SK-N-SH (cell line): ENCODE data around the gene PLIN3. TPM values are rescaled to one million over a fixed set of nuclear protein-coding genes. Genes with fewer than 3 reads are reported as not detected.

Experiments used
- CTCF ChIA-PET: fragments of 300-600, 350-600 bp; formaldehyde crosslinking; extraction: SDS; loops from one replicate; lab custom pipeline; 2021; lab: Yijun Ruan, JAX
- POLR2A ChIA-PET: fragments of 350-600 bp; sonication (Branson Sonifier 250); formaldehyde crosslinking; extraction: SDS; loops from one replicate; lab custom pipeline; 2020; ENCODE audit warnings: antibody characterized with exemption, inconsistent platforms; lab: Yijun Ruan, JAX
- DNase-seq: peaks from one replicate; pipeline ENCODE4 v3.0.0; 2012
- H2AFZ ChIP-seq: fragments of 200-600 bp; sonication (generic); 2 replicates; pipeline ENCODE4 v1.8.1; 2016; ENCODE audit warnings: antibody characterized with exemption, mild to moderate bottlenecking, low read depth
- H3F3A ChIP-seq: fragments of 200-600 bp; sonication (generic); replicated peaks from 2 replicates; pipeline ENCODE3; 2016; ENCODE audit warnings: antibody characterized with exemption, mild to moderate bottlenecking; ENCODE audit not compliant: insufficient read depth
- H3K27ac ChIP-seq, 2 experiments: fragments of 200-500 bp in 1 of 2; fragments of 200-600 bp in 1 of 2; sonication (Bioruptor generic) in 1 of 2; sonication (generic), shearing (Covaris generic) in 1 of 2; 2 replicates each; pipeline versions ENCODE4 v1.5.1 to v1.6.1; 2014 to 2016; ENCODE audit warnings: low read depth in 2 of 2, inconsistent platforms in 1 of 2, low read length in 1 of 2, mild to moderate bottlenecking in 1 of 2, mixed read lengths in 1 of 2
- H3K27me3 ChIP-seq: fragments of 200-600 bp; sonication (generic), shearing (Covaris generic); 2 replicates; pipeline ENCODE4 v1.6.1; 2016; ENCODE audit warnings: mixed run types; ENCODE audit not compliant: insufficient read depth
- H3K36me3 ChIP-seq, 2 experiments: fragments of 200-500 bp in 1 of 2; fragments of 200-600 bp in 1 of 2; sonication (Bioruptor generic) in 1 of 2; sonication (generic) in 1 of 2; replicated peaks in 1 of 2; 2 replicates each; pipeline versions ENCODE3 to v1.5.1; 2014 to 2016; ENCODE audit warnings: low read length in 1 of 2, mild to moderate bottlenecking in 1 of 2; ENCODE audit not compliant: insufficient read depth in 2 of 2, control insufficient read depth in 1 of 2
- H3K4me1 ChIP-seq, 2 experiments: fragments of 200-500 bp in 1 of 2; fragments of 200-600 bp in 1 of 2; sonication (Bioruptor generic) in 1 of 2; sonication (generic), shearing (Covaris generic) in 1 of 2; 2 replicates each; pipeline versions ENCODE4 v1.5.1 to v1.6.1; 2014 to 2016; ENCODE audit warnings: low read depth in 1 of 2, low read length in 1 of 2, mixed run types in 1 of 2; ENCODE audit not compliant: insufficient read depth in 2 of 2, control insufficient read depth in 1 of 2
- H3K4me2 ChIP-seq: fragments of 200-600 bp; sonication (generic), shearing (Covaris generic); 2 replicates; pipeline ENCODE4 v1.6.1; 2017; ENCODE audit warnings: mixed run types
- H3K4me3 ChIP-seq, 2 experiments: fragments of 200-500 bp in 1 of 2; fragments of 200-600 bp in 1 of 2; sonication (Bioruptor generic) in 1 of 2; sonication (generic), shearing (Covaris generic) in 1 of 2; 2 replicates each; pipeline versions ENCODE4 v1.5.1 to v1.8.1; 2014 to 2016; ENCODE audit warnings: low read depth in 2 of 2, inconsistent platforms in 1 of 2, low read length in 1 of 2, mild to moderate bottlenecking in 1 of 2, mixed read lengths in 1 of 2, moderate library complexity in 1 of 2
- H3K79me2 ChIP-seq: fragments of 200-600 bp; sonication (generic); 2 replicates; pipeline ENCODE4 v1.8.1; 2017; ENCODE audit warnings: mild to moderate bottlenecking; ENCODE audit not compliant: insufficient read depth
- H3K9ac ChIP-seq: fragments of 200-600 bp; sonication (generic); 2 replicates; pipeline ENCODE4 v1.6.1; 2017; ENCODE audit warnings: mixed run types
- H3K9me2 ChIP-seq: fragments of 200-600 bp; sonication (generic); 2 replicates; pipeline ENCODE4 v1.6.1; 2017; ENCODE audit warnings: mixed run types
- H3K9me3 ChIP-seq: fragments of 200-600 bp; sonication (generic); 2 replicates; pipeline ENCODE4 v1.6.1; 2017; ENCODE audit warnings: mixed run types, mild to moderate bottlenecking, moderate library complexity
- H4K20me1 ChIP-seq: fragments of 200-600 bp; sonication (generic); 2 replicates; pipeline ENCODE4 v1.6.1; 2017; ENCODE audit warnings: mild to moderate bottlenecking, mixed run types; ENCODE audit not compliant: insufficient read depth
- ELF1 ChIP-seq: IDR thresholded peaks from 2 replicates; pipeline ENCODE4 v1.4.0; 2012
- EP300 ChIP-seq, 2 experiments: IDR thresholded peaks; 2 replicates each; pipeline versions ENCODE4 v1.4.0 to v1.6.1; 2012; ENCODE audit warnings: borderline replicate concordance in 1 of 2, low read depth in 1 of 2, low read length in 1 of 2
- EZH2phosphoT487 ChIP-seq: fragments of 200-600 bp; sonication (generic); IDR thresholded peaks from 2 replicates; pipeline ENCODE4 v1.6.1; 2017; ENCODE audit warnings: low read depth, mixed run types, mild to moderate bottlenecking, antibody characterized with exemption, moderate library complexity, borderline replicate concordance
- MAX ChIP-seq: IDR thresholded peaks from 2 replicates; pipeline ENCODE4 v1.4.0; 2012; ENCODE audit warnings: low read depth
- NFIC ChIP-seq: IDR thresholded peaks from 2 replicates; pipeline ENCODE4 v1.4.0; 2012; ENCODE audit warnings: borderline replicate concordance
- NRF1 ChIP-seq: IDR thresholded peaks from 2 replicates; pipeline ENCODE4 v1.6.1; 2012; ENCODE audit warnings: low read depth, mild to moderate bottlenecking, low read length
- RAD21 ChIP-seq: IDR thresholded peaks from 2 replicates; pipeline ENCODE4 v1.6.1; 2012; ENCODE audit warnings: mild to moderate bottlenecking, low read length
- RCOR1 ChIP-seq: fragments of 150-350 bp; IDR thresholded peaks from 2 replicates; pipeline ENCODE4 v1.6.1; 2017; ENCODE audit warnings: antibody characterized with exemption, low read length
- TEAD4 ChIP-seq: IDR thresholded peaks from 2 replicates; pipeline ENCODE4 v1.4.0; 2012; ENCODE audit warnings: mild to moderate bottlenecking, borderline replicate concordance; ENCODE audit not compliant: insufficient read depth
- YY1 ChIP-seq: IDR thresholded peaks from 2 replicates; pipeline ENCODE4 v1.4.0; 2012; ENCODE audit warnings: low read depth, mild to moderate bottlenecking
- WGBS: methylation state at CpG from one replicate; pipeline ENCODE4 v1.1.6; 2017; ENCODE audit warnings: low lambda C conversion rate; 5-methylcytosine and 5-hydroxymethylcytosine counted together
- polyA plus RNA-seq, 3 experiments: library from polyadenylated mRNA; depleted of rRNA; stranded (reverse); fragments of >200 nt; gene quantifications; 2 replicates each; pipeline ENCODE4 v1.2.3, GENCODE V29; 2012
- TF ChIP-seq, protein P1 (sequence below): fragments of 200-600 bp; sonication (generic); IDR thresholded peaks from 2 replicates; pipeline ENCODE4 v1.6.1; 2017; ENCODE audit warnings: antibody characterized with exemption, mild to moderate bottlenecking, moderate library complexity
- TF ChIP-seq, protein P2 (sequence below): IDR thresholded peaks from 2 replicates; pipeline ENCODE4 v1.6.1; 2012; ENCODE audit warnings: mild to moderate bottlenecking, low read depth, low read length, moderate library complexity

Gene PLIN3
- polyA plus RNA-seq, 1 of the 3 experiments (the other 2 are of a cell fraction) = 129 TPM

DNA sequence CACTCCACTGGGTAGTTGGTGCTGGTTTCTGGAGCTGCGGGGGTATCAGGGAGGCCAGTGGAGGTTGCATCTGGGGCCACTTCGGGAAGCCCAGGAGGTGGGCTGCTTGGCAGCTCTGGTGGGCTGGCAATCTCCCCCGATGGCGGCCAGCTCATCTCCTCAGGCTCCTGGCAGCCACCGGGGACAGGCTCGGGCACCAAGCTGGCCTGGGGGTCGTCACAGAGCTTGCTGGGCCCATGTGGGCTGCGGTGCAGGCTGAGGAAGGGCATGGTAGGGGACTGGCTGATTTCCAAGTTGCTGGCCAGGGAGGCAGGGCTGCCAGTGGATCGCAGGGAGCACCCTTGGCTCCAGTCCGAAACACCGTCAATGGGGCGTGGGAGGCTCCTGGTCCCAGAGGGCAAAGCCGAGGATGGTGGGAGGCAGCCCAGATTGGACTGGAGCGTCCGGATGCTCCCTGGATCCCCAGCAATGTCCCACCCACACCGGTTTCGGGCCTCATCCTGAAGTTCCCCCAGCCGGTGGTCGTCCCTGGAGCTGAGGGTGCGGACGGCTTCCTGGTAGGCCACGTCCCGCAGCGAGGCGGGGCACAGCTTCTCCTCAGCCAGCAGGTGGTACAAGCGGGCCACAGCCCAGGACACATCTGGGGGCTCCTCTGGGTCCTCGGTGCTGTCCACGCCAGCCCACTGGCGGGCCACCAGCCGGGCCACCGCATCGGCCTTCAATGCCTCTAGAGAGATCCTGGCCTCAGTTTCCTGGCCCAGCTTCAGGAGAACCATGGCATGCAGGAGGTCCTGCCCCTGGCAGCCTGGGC lies 49.8 kb downstream of the PLIN3 start:
- Histone ChIP-seq H3K4me2 (no peak overlapping the region), H4K20me1 (no peaks in the 10 kb centered on the region), H3K79me2 (peaks cover 40% of the 10 kb centered on the region), H3K9ac (no peak overlapping the region), H3K27me3 (no peaks in the 10 kb centered on the region), H3K4me1 (peaks cover 3 to 7% of the 10 kb centered on the region in 2 experiments; a peak in 2 of 4 replicates), H3K27ac (no peak overlapping the region), H3K4me3 (no peak overlapping the region), H3K9me2 (no peaks in the 10 kb centered on the region), H3K9me3 (no peaks in the 10 kb centered on the region), H3K36me3 (peaks cover 4 to 17% of the 10 kb centered on the region in 2 experiments), H2AFZ (no peak overlapping the region), H3F3A (peaks cover 29% of the 10 kb centered on the region)
- ChIA-PET POLR2A (no interaction called here), CTCF (interaction anchor here (0.9 to 2.6 kb wide), 7 partner anchors 8 to 95 kb away, joined by 3 to 24 read pairs (median 3); partner anchors contain the start of gene FEM1A)
- no peak for DNase-seq
- TF ChIP-seq ELF1 (no peak), RAD21 (no peak), TEAD4 (no peak)
- 97% methylated on average over 7 of the region's 32 CpGs for WGBS

DNA sequence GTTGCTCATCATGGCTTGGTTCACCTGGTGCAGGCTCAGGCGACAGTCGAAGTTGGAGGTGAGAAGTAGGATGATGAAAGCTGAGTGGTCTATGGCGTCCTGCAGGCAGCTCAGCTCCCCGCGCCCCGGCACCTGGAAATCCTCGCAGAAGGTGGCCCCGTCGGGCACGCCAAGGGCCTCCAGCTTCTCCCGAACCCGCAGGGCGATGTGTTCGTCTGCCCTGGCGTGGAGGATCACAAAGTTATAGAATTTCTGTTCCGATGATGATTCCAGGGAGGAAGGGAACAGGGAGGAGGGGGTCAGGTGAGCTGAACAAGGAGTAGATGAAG lies 50.6 kb downstream of the PLIN3 start:
- no peak for DNase-seq
- peaks cover 36% of the 10 kb centered on the region for H3F3A ChIP-seq
- no peak overlapping the region for H3K9ac ChIP-seq
- WGBS = 93% methylated on average over 16 of the region's 16 CpGs
- H3K9me3 ChIP-seq = no peaks in the 10 kb centered on the region
- no peak overlapping the region for H3K4me2 ChIP-seq
- peaks cover 3 to 7% of the 10 kb centered on the region in 2 experiments; a peak in 2 of 4 replicates for H3K4me1 ChIP-seq
- TF ChIP-seq EZH2phosphoT487 = no peak
- TF ChIP-seq RCOR1 = no peak
- no peak for TF ChIP-seq EP300 (IDR thresholded peaks at IDR 0.05; ENCODE audit: borderline replicate concordance in 1 of 2, low read depth in 1 of 2, low read length in 1 of 2)
- TF ChIP-seq RAD21 = no peak
- TF ChIP-seq NFIC = no peak
- TF ChIP-seq, protein P1, sequence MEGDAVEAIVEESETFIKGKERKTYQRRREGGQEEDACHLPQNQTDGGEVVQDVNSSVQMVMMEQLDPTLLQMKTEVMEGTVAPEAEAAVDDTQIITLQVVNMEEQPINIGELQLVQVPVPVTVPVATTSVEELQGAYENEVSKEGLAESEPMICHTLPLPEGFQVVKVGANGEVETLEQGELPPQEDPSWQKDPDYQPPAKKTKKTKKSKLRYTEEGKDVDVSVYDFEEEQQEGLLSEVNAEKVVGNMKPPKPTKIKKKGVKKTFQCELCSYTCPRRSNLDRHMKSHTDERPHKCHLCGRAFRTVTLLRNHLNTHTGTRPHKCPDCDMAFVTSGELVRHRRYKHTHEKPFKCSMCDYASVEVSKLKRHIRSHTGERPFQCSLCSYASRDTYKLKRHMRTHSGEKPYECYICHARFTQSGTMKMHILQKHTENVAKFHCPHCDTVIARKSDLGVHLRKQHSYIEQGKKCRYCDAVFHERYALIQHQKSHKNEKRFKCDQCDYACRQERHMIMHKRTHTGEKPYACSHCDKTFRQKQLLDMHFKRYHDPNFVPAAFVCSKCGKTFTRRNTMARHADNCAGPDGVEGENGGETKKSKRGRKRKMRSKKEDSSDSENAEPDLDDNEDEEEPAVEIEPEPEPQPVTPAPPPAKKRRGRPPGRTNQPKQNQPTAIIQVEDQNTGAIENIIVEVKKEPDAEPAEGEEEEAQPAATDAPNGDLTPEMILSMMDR = no peak
- TF ChIP-seq MAX = no peak
- TF ChIP-seq, protein P2, sequence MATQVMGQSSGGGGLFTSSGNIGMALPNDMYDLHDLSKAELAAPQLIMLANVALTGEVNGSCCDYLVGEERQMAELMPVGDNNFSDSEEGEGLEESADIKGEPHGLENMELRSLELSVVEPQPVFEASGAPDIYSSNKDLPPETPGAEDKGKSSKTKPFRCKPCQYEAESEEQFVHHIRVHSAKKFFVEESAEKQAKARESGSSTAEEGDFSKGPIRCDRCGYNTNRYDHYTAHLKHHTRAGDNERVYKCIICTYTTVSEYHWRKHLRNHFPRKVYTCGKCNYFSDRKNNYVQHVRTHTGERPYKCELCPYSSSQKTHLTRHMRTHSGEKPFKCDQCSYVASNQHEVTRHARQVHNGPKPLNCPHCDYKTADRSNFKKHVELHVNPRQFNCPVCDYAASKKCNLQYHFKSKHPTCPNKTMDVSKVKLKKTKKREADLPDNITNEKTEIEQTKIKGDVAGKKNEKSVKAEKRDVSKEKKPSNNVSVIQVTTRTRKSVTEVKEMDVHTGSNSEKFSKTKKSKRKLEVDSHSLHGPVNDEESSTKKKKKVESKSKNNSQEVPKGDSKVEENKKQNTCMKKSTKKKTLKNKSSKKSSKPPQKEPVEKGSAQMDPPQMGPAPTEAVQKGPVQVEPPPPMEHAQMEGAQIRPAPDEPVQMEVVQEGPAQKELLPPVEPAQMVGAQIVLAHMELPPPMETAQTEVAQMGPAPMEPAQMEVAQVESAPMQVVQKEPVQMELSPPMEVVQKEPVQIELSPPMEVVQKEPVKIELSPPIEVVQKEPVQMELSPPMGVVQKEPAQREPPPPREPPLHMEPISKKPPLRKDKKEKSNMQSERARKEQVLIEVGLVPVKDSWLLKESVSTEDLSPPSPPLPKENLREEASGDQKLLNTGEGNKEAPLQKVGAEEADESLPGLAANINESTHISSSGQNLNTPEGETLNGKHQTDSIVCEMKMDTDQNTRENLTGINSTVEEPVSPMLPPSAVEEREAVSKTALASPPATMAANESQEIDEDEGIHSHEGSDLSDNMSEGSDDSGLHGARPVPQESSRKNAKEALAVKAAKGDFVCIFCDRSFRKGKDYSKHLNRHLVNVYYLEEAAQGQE = no peak
- no peak for TF ChIP-seq YY1
- TF ChIP-seq NRF1 = no peak
- no peak overlapping the region for H2AFZ ChIP-seq
- peaks cover 32% of the 10 kb centered on the region for H3K79me2 ChIP-seq
- ChIA-PET POLR2A (no interaction called here), CTCF (interaction anchor here (1.3 to 2.6 kb wide), 4 partner anchors 26 to 94 kb away, joined by 3 to 24 read pairs (median 6); partner anchors contain the start of gene FEM1A)
- peaks cover 4 to 17% of the 10 kb centered on the region in 2 experiments for H3K36me3 ChIP-seq
- no peaks in the 10 kb centered on the region for H3K9me2 ChIP-seq
- H4K20me1 ChIP-seq = no peaks in the 10 kb centered on the region
- H3K27me3 ChIP-seq = no peaks in the 10 kb centered on the region
- no peak overlapping the region for H3K27ac ChIP-seq
- no peak overlapping the region for H3K4me3 ChIP-seq
